Neural cell (in vitro differentiated cells): ENCODE results near the gene ARHGAP6.

Experiments
- EP300 ChIP-seq: fragments of 450-650 bp; conservative IDR thresholded peaks from 2 replicates; pipeline ENCODE4 v1.6.1; 2014; ENCODE audit warnings: antibody characterized with exemption, mild to moderate bottlenecking, moderate library complexity; ENCODE audit not compliant: poor library complexity, severe bottlenecking
- EZH2 ChIP-seq: fragments of 200-600, 300-800 bp; shearing (Covaris generic), sonication (generic); IDR thresholded peaks from 2 replicates; pipeline ENCODE4 v1.6.1; 2014; ENCODE audit warnings: antibody characterized with exemption, low read length, borderline replicate concordance, mild to moderate bottlenecking; ENCODE audit not compliant: insufficient read depth, poor library complexity, severe bottlenecking
- MXI1 ChIP-seq: fragments of 450-650 bp; conservative IDR thresholded peaks from 2 replicates; pipeline ENCODE4 v1.6.1; 2014; ENCODE audit warnings: antibody characterized with exemption, mild to moderate bottlenecking; ENCODE audit not compliant: poor library complexity, severe bottlenecking
- POLR2AphosphoS5 ChIP-seq: IDR thresholded peaks from 2 replicates; pipeline ENCODE4 v1.6.1; 2012
- RAD21 ChIP-seq: fragments of 450-650 bp; conservative IDR thresholded peaks from 2 replicates; pipeline ENCODE4 v1.6.1; 2014; ENCODE audit warnings: antibody characterized with exemption, mild to moderate bottlenecking, moderate library complexity
- SMC3 ChIP-seq: fragments of 450-650 bp; conservative IDR thresholded peaks from 2 replicates; pipeline ENCODE4 v1.6.1; 2014; ENCODE audit warnings: antibody characterized with exemption, mild to moderate bottlenecking, moderate library complexity; ENCODE audit not compliant: poor library complexity
- TAF1 ChIP-seq: IDR thresholded peaks from 2 replicates; pipeline ENCODE4 v1.6.1; 2012; ENCODE audit warnings: low read depth
- TF ChIP-seq, protein P1 (sequence below): fragments of 450-650 bp; IDR thresholded peaks from 2 replicates; pipeline ENCODE4 v1.5.1; 2014; ENCODE audit warnings: antibody characterized with exemption, mild to moderate bottlenecking, moderate library complexity; ENCODE audit not compliant: poor library complexity, severe bottlenecking
- TF ChIP-seq, protein P2 (sequence below): IDR thresholded peaks from 2 replicates; pipeline ENCODE4 v1.6.1; 2012; ENCODE audit warnings: borderline replicate concordance

DNA sequence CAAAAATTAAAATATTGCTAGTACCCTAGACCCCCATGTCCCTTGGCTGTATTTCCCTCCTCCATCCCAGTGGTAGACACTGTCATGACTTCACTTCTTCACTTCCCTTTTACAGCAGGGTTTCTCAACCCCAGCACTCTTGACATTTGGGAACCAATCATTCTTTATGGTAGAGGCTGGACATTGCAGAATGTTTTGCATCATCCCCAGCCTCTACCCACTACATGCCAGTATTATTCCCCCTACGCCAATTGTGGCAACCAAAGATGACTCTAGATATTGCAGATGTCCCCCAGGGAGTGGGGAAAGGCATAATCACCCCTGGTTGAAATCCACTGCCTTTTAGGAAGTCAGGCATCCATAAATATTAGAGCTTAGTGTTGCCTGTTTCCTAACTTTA, 233.9 kb downstream of the ARHGAP6 start:
- TF ChIP-seq RAD21: no peak
- TF ChIP-seq, protein P1, sequence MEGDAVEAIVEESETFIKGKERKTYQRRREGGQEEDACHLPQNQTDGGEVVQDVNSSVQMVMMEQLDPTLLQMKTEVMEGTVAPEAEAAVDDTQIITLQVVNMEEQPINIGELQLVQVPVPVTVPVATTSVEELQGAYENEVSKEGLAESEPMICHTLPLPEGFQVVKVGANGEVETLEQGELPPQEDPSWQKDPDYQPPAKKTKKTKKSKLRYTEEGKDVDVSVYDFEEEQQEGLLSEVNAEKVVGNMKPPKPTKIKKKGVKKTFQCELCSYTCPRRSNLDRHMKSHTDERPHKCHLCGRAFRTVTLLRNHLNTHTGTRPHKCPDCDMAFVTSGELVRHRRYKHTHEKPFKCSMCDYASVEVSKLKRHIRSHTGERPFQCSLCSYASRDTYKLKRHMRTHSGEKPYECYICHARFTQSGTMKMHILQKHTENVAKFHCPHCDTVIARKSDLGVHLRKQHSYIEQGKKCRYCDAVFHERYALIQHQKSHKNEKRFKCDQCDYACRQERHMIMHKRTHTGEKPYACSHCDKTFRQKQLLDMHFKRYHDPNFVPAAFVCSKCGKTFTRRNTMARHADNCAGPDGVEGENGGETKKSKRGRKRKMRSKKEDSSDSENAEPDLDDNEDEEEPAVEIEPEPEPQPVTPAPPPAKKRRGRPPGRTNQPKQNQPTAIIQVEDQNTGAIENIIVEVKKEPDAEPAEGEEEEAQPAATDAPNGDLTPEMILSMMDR: no peak
- TF ChIP-seq POLR2AphosphoS5: no peak
- TF ChIP-seq, protein P2, sequence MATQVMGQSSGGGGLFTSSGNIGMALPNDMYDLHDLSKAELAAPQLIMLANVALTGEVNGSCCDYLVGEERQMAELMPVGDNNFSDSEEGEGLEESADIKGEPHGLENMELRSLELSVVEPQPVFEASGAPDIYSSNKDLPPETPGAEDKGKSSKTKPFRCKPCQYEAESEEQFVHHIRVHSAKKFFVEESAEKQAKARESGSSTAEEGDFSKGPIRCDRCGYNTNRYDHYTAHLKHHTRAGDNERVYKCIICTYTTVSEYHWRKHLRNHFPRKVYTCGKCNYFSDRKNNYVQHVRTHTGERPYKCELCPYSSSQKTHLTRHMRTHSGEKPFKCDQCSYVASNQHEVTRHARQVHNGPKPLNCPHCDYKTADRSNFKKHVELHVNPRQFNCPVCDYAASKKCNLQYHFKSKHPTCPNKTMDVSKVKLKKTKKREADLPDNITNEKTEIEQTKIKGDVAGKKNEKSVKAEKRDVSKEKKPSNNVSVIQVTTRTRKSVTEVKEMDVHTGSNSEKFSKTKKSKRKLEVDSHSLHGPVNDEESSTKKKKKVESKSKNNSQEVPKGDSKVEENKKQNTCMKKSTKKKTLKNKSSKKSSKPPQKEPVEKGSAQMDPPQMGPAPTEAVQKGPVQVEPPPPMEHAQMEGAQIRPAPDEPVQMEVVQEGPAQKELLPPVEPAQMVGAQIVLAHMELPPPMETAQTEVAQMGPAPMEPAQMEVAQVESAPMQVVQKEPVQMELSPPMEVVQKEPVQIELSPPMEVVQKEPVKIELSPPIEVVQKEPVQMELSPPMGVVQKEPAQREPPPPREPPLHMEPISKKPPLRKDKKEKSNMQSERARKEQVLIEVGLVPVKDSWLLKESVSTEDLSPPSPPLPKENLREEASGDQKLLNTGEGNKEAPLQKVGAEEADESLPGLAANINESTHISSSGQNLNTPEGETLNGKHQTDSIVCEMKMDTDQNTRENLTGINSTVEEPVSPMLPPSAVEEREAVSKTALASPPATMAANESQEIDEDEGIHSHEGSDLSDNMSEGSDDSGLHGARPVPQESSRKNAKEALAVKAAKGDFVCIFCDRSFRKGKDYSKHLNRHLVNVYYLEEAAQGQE: no peak
- no peak for TF ChIP-seq EP300
- no peak for TF ChIP-seq EZH2
- no peak for TF ChIP-seq SMC3
- no peak for TF ChIP-seq MXI1
- no peak for TF ChIP-seq TAF1
